SJSA1 (cell line): ENCODE measurements around the gene TULP1. TPM values are rescaled to one million over a fixed set of nuclear protein-coding genes. Genes with fewer than 3 reads are reported as not detected.

ENCODE experiments used
- DNase-seq, 2 experiments: peaks; one replicate each; pipeline ENCODE4 v3.0.0-alpha.2; 2015 to 2020; ENCODE audit warnings: low spot score in 2 of 2, low read depth in 1 of 2
- H3K27ac ChIP-seq: fragments of 250-450 bp; sonication (Bioruptor Pico); 2 replicates; pipeline ENCODE4 v1.5.1; 2020; ENCODE audit warnings: mild to moderate bottlenecking, moderate library complexity
- H3K27me3 ChIP-seq: fragments of 250-450 bp; sonication (Bioruptor Pico); replicated peaks from 2 replicates; pipeline ENCODE4 v1.5.1; 2020; ENCODE audit warnings: mild to moderate bottlenecking, moderate library complexity
- H3K36me3 ChIP-seq: fragments of 250-450 bp; sonication (Bioruptor Pico); 2 replicates; pipeline ENCODE4 v1.5.1; 2020; ENCODE audit warnings: mild to moderate bottlenecking
- H3K4me1 ChIP-seq: fragments of 250-450 bp; sonication (Bioruptor Pico); replicated peaks from 2 replicates; pipeline ENCODE4 v1.6.1; 2021; ENCODE audit warnings: mild to moderate bottlenecking
- H3K4me3 ChIP-seq: fragments of 250-450 bp; sonication (Bioruptor Pico); 2 replicates; pipeline ENCODE4 v1.5.1; 2020; ENCODE audit warnings: mild to moderate bottlenecking
- H3K9me3 ChIP-seq: fragments of 250-450 bp; sonication (Bioruptor Pico); replicated peaks from 2 replicates; pipeline ENCODE4 v1.5.1; 2020; ENCODE audit warnings: mild to moderate bottlenecking
- total RNA-seq: library from RNA; depleted of rRNA; stranded (reverse); fragments of >200 nt; shearing (Covaris generic); gene quantifications from 2 replicates; pipeline ENCODE4 v1.2.3, GENCODE V29; 2014

The TULP1 gene
- total RNA-seq, 1 experiment from 2014 or later, result not detected

DNA sequence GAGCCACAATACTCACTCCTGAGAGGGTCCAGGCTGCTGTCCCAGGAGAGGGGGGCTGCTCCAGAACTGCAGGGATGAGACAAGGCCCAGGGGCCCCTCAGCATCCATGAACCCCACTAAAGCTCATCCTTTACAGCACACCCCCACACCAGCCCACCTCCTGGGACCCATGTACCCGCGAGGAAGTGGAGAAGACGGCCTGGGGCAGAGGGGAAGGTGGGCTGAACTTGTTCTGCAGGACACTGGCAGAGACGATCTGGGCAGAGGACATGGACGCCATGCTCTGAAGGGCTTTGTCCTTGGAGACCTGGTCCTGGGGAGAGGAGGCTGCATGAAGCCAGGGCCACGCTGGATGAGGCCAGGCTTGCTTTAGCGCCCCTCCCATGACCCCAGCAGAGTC lies 34.4 kb downstream of the TULP1 start:
- H3K36me3 ChIP-seq, result peaks cover 81% of the 10 kb centered on the region
- no peak overlapping the region for H3K4me3 ChIP-seq
- H3K9me3 ChIP-seq, result no peaks in the 10 kb centered on the region
- no peak for DNase-seq
- no peaks in the 10 kb centered on the region for H3K4me1 ChIP-seq
- H3K27me3 ChIP-seq, result no peaks in the 10 kb centered on the region
- H3K27ac ChIP-seq, result no peak overlapping the region

DNA sequence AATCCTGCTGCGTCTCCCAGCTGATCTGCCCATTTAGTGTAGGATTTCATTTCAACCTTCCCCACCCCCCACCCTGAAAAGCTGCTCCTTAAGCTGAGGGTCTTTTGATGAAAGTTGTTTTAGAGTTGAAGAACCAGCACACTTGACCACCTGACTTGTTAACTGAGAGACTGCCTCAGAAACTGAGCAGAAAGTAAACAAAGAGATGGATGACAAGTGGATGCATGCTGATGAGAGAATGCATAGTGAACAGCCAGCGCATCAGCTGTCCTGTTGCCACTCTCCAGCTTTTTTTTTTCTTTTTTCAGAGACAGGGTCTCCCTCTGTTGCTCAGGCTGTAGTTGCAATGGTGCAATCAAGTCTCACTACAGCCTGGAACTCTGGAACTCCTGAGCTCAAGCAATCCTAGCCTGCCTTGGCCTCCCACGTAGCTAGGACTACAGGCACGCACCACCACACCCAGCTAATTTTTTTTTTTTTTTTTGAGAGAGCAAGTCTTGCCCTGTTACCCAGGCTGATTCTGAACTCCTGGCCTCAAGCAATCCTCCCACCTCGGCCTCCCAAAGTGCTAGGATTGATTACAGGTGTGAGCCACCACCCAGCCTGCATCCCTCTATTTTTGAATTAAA lies 35.0 kb downstream of the TULP1 start:
- Histone ChIP-seq H3K4me1 (no peaks in the 10 kb centered on the region), H3K27me3 (no peaks in the 10 kb centered on the region), H3K4me3 (no peak overlapping the region), H3K27ac (no peak overlapping the region), H3K9me3 (no peaks in the 10 kb centered on the region), H3K36me3 (peaks cover 81% of the 10 kb centered on the region)
- no peak for DNase-seq

DNA sequence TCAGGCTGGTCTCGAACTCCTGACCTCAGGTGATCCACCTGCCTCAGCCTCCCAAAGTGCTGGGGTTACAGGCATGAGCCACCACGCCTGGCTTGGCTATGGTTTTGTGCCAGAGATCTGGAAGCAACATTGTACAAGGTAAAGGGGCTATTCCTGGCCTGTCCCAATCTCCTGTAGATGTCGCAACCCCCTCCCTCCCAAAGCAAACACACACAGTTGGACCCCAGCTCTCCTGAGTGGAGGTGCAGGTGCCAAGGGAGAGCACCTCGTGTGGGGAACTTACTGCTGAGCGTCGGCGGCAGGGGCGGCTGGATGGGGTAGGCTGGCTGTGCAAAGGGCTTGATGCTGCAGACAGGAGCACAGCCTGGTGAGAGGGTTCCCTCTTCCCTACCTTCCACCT lies 35.7 kb downstream of the TULP1 start:
- H3K4me3 ChIP-seq, result no peak overlapping the region
- H3K27ac ChIP-seq, result no peak overlapping the region
- no peaks in the 10 kb centered on the region for H3K9me3 ChIP-seq
- DNase-seq, result no peak
- H3K27me3 ChIP-seq, result no peaks in the 10 kb centered on the region
- peaks cover 4% of the 10 kb centered on the region for H3K4me1 ChIP-seq
- peaks cover 82% of the 10 kb centered on the region for H3K36me3 ChIP-seq

GRCh38 chr6:35476004-35476403 lies 36.7 kb downstream of the TULP1 start:
- Histone ChIP-seq H3K27ac (no peak overlapping the region), H3K9me3 (no peaks in the 10 kb centered on the region)
- no peak for DNase-seq

DNA sequence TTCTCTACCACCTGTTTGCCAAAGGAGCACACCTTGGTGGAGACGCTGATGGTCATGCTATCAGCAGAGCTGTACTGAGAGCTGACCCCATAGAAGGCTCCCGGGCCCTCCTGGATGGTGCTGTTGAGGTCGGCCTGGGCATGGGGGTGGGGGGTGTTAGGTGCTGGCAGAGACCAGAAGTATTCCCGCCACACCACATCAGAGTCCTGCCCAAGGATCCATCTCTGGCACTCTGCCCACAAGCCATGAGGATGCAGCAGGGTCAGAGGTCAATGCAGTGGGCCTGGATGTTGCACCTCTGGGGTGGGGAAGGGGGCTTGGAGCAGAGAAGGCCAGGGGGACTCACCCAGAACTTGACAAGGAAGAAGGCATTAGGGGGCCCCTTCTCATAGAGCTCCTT lies 37.1 kb downstream of the TULP1 start:
- Histone ChIP-seq H3K36me3 (peaks cover 86% of the 10 kb centered on the region), H3K4me3 (no peak overlapping the region), H3K27me3 (no peaks in the 10 kb centered on the region), H3K4me1 (peaks cover 18% of the 10 kb centered on the region), H3K27ac (no peak overlapping the region), H3K9me3 (no peaks in the 10 kb centered on the region)
- DNase-seq, result no peak

More at GRCh38 chr6:35476004-35476403, 36.7 kb downstream of the TULP1 start:
- Histone ChIP-seq H3K4me1 (peaks cover 14% of the 10 kb centered on the region), H3K27me3 (no peaks in the 10 kb centered on the region), H3K36me3 (peaks cover 86% of the 10 kb centered on the region), H3K4me3 (no peak overlapping the region)

- H3K27me3 ChIP-seq, result no peaks in the 10 kb centered on the region
- no peak for DNase-seq
- H3K9me3 ChIP-seq, result no peaks in the 10 kb centered on the region
- no peak overlapping the region for H3K27ac ChIP-seq
- peaks cover 86% of the 10 kb centered on the region for H3K36me3 ChIP-seq
- H3K4me1 ChIP-seq, result peaks cover 24% of the 10 kb centered on the region
- no peak overlapping the region for H3K4me3 ChIP-seq
These were observed 37.6 kb downstream of the TULP1 start for GRCh38 chr6:35474942-35475570.

GRCh38 chr6:35474131-35474941 lies 38.4 kb downstream of the TULP1 start:
- Histone ChIP-seq H3K27me3 (no peaks in the 10 kb centered on the region), H3K4me1 (peaks cover 27% of the 10 kb centered on the region), H3K27ac (no peak overlapping the region), H3K9me3 (no peaks in the 10 kb centered on the region), H3K36me3 (peaks cover 86% of the 10 kb centered on the region), H3K4me3 (no peak overlapping the region)
- no peak for DNase-seq

DNA sequence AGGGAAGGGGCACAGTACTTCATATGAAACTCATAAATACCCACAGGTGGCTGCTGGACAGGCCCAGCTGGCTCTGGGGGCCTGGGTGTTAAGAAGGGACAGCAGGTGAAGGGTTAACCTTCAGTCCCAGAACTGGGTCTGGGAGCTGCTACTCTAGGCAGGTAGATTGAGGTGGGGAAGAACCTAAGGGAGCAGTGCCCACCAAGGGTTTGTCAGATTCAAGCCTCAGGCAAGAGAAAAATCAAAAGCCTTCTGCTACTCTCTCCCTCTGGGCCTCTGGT lies 38.9 kb downstream of the TULP1 start:
- Histone ChIP-seq H3K36me3 (peaks cover 87% of the 10 kb centered on the region), H3K4me1 (peaks cover 27% of the 10 kb centered on the region), H3K27me3 (no peaks in the 10 kb centered on the region), H3K27ac (no peak overlapping the region), H3K4me3 (no peak overlapping the region), H3K9me3 (no peaks in the 10 kb centered on the region)
- DNase-seq, result no peak

DNA sequence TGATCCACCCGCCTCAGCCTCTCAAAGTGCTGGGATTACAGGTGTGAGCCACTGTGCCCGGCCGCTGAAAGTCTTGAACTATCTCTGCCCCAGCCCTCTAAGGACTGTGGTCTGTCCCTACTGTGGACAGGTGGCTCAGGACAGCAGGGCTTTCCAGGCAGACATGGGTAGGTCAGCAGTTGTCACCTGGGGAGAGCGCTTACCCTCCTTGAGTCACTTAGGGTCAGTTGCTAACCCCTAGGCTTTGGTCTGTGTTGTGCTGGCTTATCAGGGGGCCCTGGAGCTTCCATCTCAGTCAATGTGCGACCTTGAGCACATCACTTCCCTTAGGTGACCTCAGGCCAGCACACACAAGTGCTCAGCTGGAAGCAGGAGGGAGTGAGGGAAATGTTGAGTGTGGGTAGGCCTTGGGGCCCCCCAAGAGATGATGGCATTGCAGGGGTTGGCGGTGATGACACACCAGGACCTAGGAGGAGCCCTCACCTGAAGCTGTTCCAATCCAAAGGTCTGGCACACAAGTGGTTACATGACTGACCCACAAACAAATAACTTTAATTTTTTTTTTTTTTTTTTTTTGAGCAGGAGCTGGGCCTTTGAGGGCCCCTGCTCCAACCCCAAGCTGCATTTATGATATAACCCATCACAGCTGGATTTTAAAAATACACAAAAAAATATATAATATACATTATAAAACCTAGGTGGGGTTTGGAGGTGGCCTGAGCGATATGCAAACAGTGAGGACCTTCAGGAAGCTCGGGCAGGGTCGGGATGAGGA lies 39.4 kb downstream of the TULP1 start:
- Histone ChIP-seq H3K4me3 (no peak overlapping the region), H3K36me3 (peaks cover 89% of the 10 kb centered on the region), H3K27me3 (no peaks in the 10 kb centered on the region), H3K4me1 (peaks cover 27% of the 10 kb centered on the region), H3K27ac (no peak overlapping the region), H3K9me3 (no peaks in the 10 kb centered on the region)
- DNase-seq, result no peak

GRCh38 chr6:35471836-35472345 lies 40.8 kb downstream of the TULP1 start:
- Histone ChIP-seq H3K4me3 (no peak overlapping the region), H3K9me3 (no peaks in the 10 kb centered on the region), H3K36me3 (peaks cover 85% of the 10 kb centered on the region), H3K4me1 (peaks cover 34% of the 10 kb centered on the region), H3K27me3 (no peaks in the 10 kb centered on the region), H3K27ac (no peak overlapping the region)
- no peak for DNase-seq

- DNase-seq, result no peak
- H3K36me3 ChIP-seq, result peaks cover 90% of the 10 kb centered on the region
- H3K4me1 ChIP-seq, result peaks cover 34% of the 10 kb centered on the region
- peak overlapping the region; percentile 83; the same call in 1 of the 2 replicates for H3K4me3 ChIP-seq
- no peak overlapping the region for H3K27ac ChIP-seq
- no peaks in the 10 kb centered on the region for H3K9me3 ChIP-seq
- no peaks in the 10 kb centered on the region for H3K27me3 ChIP-seq
These were observed 42.0 kb downstream of the TULP1 start for GRCh38 chr6:35470663-35471120.

DNA sequence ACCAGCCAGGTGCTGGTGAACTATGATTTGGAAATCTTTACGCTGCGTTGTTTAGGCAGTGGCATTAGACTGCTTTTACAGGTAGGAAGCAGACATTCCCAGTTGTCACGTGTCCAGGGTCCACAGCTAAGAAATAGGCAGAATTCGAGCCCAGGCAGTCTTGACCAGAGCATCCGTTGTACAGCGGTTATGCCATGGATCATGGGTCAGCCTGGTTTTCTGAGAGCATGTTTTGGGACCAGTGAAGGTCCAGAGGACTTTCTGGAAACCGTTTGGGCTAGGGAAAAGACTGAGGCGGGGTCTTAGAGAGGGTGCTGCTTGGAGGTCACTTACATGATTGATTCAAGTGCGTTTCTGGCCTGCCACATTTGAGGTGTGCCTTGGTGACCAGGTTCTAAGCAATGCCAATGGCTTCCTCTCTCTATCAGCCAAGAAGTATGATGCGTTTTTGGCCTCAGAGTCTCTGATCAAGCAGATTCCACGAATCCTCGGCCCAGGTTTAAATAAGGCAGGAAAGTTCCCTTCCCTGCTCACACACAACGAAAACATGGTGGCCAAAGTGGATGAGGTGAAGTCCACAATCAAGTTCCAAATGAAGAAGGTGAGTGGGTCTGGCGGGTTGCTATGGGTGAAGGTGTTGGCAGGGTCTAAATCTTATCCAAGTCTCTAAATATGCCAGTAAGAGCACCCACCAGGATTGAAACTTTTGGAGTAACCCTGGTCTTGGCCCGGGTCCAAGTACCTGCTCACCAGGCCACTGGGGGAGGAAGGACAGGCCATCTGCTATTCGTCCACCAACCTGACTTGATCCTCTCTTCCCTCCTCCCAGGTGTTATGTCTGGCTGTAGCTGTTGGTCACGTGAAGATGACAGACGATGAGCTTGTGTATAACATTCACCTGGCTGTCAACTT lies 42.7 kb downstream of the TULP1 start:
- peak overlapping the region; percentile 83 for H3K4me3 ChIP-seq
- peaks cover 88% of the 10 kb centered on the region for H3K36me3 ChIP-seq
- H3K4me1 ChIP-seq, result peaks cover 34% of the 10 kb centered on the region
- DNase-seq, result no peak
- no peaks in the 10 kb centered on the region for H3K27me3 ChIP-seq
- no peaks in the 10 kb centered on the region for H3K9me3 ChIP-seq
- no peak overlapping the region for H3K27ac ChIP-seq
